Smooth muscle cell (in vitro differentiated cells): ENCODE results near the gene LY6G5B. TPM values are rescaled to one million over a fixed set of nuclear protein-coding genes. Genes with fewer than 3 reads are reported as not detected.

Experiments used
- DNase-seq: peaks from one replicate; lab custom pipeline; 2025; ENCODE audit not compliant: unreplicated experiment; lab: John Stamatoyannopoulos, UW
- H2AFZ ChIP-seq: fragments of 200-600 bp; sonication (generic); 2 replicates; pipeline ENCODE4 v1.6.0; 2016; ENCODE audit warnings: antibody characterized with exemption, low read depth, mild to moderate bottlenecking
- H3F3A ChIP-seq: fragments of 200-600 bp; sonication (generic); 2 replicates; pipeline ENCODE4 v1.6.0; 2017; ENCODE audit warnings: antibody characterized with exemption, low read depth
- H3K27ac ChIP-seq: fragments of 200-600 bp; sonication (generic); 2 replicates; pipeline ENCODE4 v1.5.1; 2016; ENCODE audit warnings: low read depth, mild to moderate bottlenecking
- H3K27me3 ChIP-seq: fragments of 200-600 bp; sonication (generic); 2 replicates; pipeline ENCODE4 v1.6.1; 2016; ENCODE audit warnings: low read depth, mild to moderate bottlenecking
- H3K36me3 ChIP-seq: fragments of 200-600 bp; sonication (generic); 2 replicates; pipeline ENCODE4 v1.5.1; 2016; ENCODE audit warnings: low read depth
- H3K4me1 ChIP-seq: fragments of 200-600 bp; sonication (generic); 2 replicates; pipeline ENCODE4 v1.5.1; 2016; ENCODE audit warnings: low read depth
- H3K4me2 ChIP-seq: fragments of 200-600 bp; sonication (generic); 2 replicates; pipeline ENCODE4 v1.6.0; 2016; ENCODE audit warnings: mild to moderate bottlenecking
- H3K4me3 ChIP-seq: fragments of 200-600 bp; sonication (generic); 2 replicates; pipeline ENCODE4 v1.5.1; 2016; ENCODE audit warnings: mild to moderate bottlenecking
- H3K79me2 ChIP-seq: fragments of 200-600 bp; sonication (generic); 2 replicates; pipeline ENCODE4 v1.6.0; 2016; ENCODE audit warnings: low read depth, mild to moderate bottlenecking
- H3K9ac ChIP-seq: fragments of 200-600 bp; sonication (generic); 2 replicates; pipeline ENCODE4 v1.6.0; 2016; ENCODE audit warnings: low read depth
- H3K9me3 ChIP-seq: fragments of 200-600 bp; sonication (generic); replicated peaks from 2 replicates; pipeline ENCODE4 v1.5.1; 2016; ENCODE audit warnings: low read depth
- H4K20me1 ChIP-seq: fragments of 200-600 bp; sonication (generic); 2 replicates; pipeline ENCODE4 v1.6.0; 2016; ENCODE audit warnings: low read depth
- CTCF ChIP-seq: fragments of 200-600 bp; sonication (generic); IDR thresholded peaks from 2 replicates; pipeline ENCODE4 v1.5.1; 2017; ENCODE audit warnings: borderline replicate concordance, mild to moderate bottlenecking, antibody characterized with exemption; ENCODE audit not compliant: insufficient read depth, poor library complexity, severe bottlenecking
- WGBS: methylation state at CpG from one replicate; pipeline ENCODE4 v1.1.7; 2016; ENCODE audit warnings: low lambda C conversion rate; 5-methylcytosine and 5-hydroxymethylcytosine counted together
- polyA plus RNA-seq: library from polyadenylated mRNA; unstranded; fragments of >200 nt; fragmentation: Nextera tagmentation; extraction: Ambion mirVana; gene quantifications from 2 replicates; pipeline ENCODE4 v1.2.1, GENCODE V29; 2016
- total RNA-seq: library from RNA; depleted of rRNA; stranded (reverse); fragments of >200 nt; gene quantifications from 2 replicates; pipeline ENCODE4 v1.2.3, GENCODE V29; 2014

Gene LY6G5B
- total and polyA plus RNA-seq, 2 experiments from 2014 or later = 1.5 to 5.6 TPM

GRCh38 chr6:31643818-31644454 lies 25.8 kb upstream of the LY6G5B start:
- H4K20me1 ChIP-seq = peaks cover 6% of the 10 kb centered on the region
- no peaks in the 10 kb centered on the region for H3K9me3 ChIP-seq
- no peaks in the 10 kb centered on the region for H3K27me3 ChIP-seq
- H3K27ac ChIP-seq = no peak overlapping the region
- TF ChIP-seq CTCF = no peak
- H2AFZ ChIP-seq = no peak overlapping the region
- H3K9ac ChIP-seq = no peak overlapping the region
- no peaks in the 10 kb centered on the region for H3K4me1 ChIP-seq
- H3K79me2 ChIP-seq = peaks cover 7% of the 10 kb centered on the region
- peaks cover 27% of the 10 kb centered on the region for H3F3A ChIP-seq
- no peak overlapping the region for H3K4me3 ChIP-seq
- no peak for DNase-seq
- 97% methylated on average over 17 of the region's 17 CpGs for WGBS
- no peak overlapping the region for H3K4me2 ChIP-seq
- H3K36me3 ChIP-seq = peaks cover 6% of the 10 kb centered on the region

- H3K36me3 ChIP-seq = peaks cover 6% of the 10 kb centered on the region
These were observed 24.5 kb upstream of the LY6G5B start for GRCh38 chr6:31645325-31645724.

DNA sequence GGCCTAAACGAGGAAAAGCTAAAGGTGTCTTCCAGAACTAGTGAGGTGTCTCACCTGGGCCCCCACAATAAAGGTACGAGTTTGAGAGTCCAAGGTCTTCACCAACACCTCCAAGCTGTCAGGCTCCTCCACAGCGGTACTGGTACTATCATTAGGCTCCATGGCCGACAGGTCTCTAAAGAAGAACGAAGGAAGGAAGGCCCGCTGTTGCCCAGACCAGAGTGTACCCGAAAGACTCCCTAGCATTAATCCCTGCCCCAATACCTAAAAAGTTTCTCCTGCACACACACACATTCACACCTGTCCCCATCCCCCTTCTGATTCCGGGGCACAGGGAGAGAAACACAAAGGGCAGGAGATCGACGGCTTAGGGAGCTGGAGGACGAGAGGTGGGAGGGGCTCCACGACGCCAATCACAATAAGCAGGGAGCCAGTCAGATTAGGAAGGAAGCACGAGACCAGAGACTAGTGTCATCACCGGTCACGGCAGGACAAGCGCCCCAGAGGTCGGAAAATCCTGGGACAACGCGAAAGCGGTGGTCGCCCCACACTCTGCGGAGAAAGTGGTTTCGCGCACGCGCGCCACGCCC lies 18.1 kb upstream of the LY6G5B start:
- Histone ChIP-seq H3K27me3 (no peaks in the 10 kb centered on the region), H3K4me2 (peak overlapping the region; percentile 88), H3K79me2 (peaks cover 56% of the 10 kb centered on the region), H3K4me1 (peaks cover 10% of the 10 kb centered on the region), H2AFZ (no peak overlapping the region), H3K4me3 (peak overlapping the region; percentile 94), H3K9me3 (no peaks in the 10 kb centered on the region), H3K27ac (peak overlapping the region; percentile 99), H4K20me1 (peaks cover 4% of the 10 kb centered on the region), H3K36me3 (no peaks in the 10 kb centered on the region), H3F3A (peaks cover 14% of the 10 kb centered on the region), H3K9ac (peak overlapping the region; percentile 99)
- 6% methylated on average over 28 of the region's 29 CpGs for WGBS
- TF ChIP-seq CTCF = no peak
- DNase-seq = no peak

More at GRCh38 chr6:31645325-31645724, 24.5 kb upstream of the LY6G5B start:
- Histone ChIP-seq H3K27ac (no peak overlapping the region), H3K4me3 (no peak overlapping the region), H3F3A (peaks cover 14% of the 10 kb centered on the region), H4K20me1 (peaks cover 4% of the 10 kb centered on the region), H2AFZ (no peak overlapping the region), H3K79me2 (peaks cover 19% of the 10 kb centered on the region), H3K4me2 (no peak overlapping the region), H3K27me3 (no peaks in the 10 kb centered on the region), H3K4me1 (no peaks in the 10 kb centered on the region), H3K9ac (no peak overlapping the region), H3K9me3 (no peaks in the 10 kb centered on the region)
- over 99% methylated on average over 9 of the region's 9 CpGs for WGBS
- no peak for TF ChIP-seq CTCF
- no peak for DNase-seq
